ENCODE measurements around the gene RERE. TPM values are rescaled to one million over a fixed set of nuclear protein-coding genes. Genes with fewer than 3 reads are reported as not detected.

Gene RERE
- total RNA-seq, 1 experiment from 2014 or later: 161 TPM

- TF ChIP-seq ARID4B (CRISPR knock-in tag; IDR thresholded peaks at IDR 0.05; ENCODE audit: borderline replicate concordance): no peak
- peak; percentile 66; the same call in 1 of the 2 replicates for TF ChIP-seq ZNF532 (CRISPR knock-in tag; IDR thresholded peaks at IDR 0.05; ENCODE audit: borderline replicate concordance)
- TF ChIP-seq ZNF512 (CRISPR knock-in tag; IDR thresholded peaks at IDR 0.05; ENCODE audit: borderline replicate concordance): no peak
- TF ChIP-seq CREB1 (CRISPR knock-in tag; IDR thresholded peaks at IDR 0.05): no peak
- no peak for TF ChIP-seq SP1 (CRISPR knock-in tag; conservative IDR thresholded peaks at IDR 0.05)
- TF ChIP-seq NFYB (CRISPR knock-in tag; conservative IDR thresholded peaks at IDR 0.05; ENCODE audit: low read depth): no peak
- TF ChIP-seq IRF2 (CRISPR knock-in tag; IDR thresholded peaks at IDR 0.05; ENCODE audit: borderline replicate concordance, low read depth): no peak
- TF ChIP-seq GABPB1 (CRISPR knock-in tag; IDR thresholded peaks at IDR 0.05): peak; percentile 32; the same call in 1 of the 2 replicates
- TF ChIP-seq JUN (CRISPR knock-in tag; IDR thresholded peaks at IDR 0.05): no peak
Measured at GRCh38 chr1:8858112-8858668, 40.8 kb upstream of the RERE start (continued).

GRCh38 chr1:8856689-8857412, 39.4 kb upstream of the RERE start:
- peaks cover 48% of the 10 kb centered on the region for H3K36me3 Mint-ChIP-seq
- H3K27ac Mint-ChIP-seq: peak overlapping the region; percentile 60; the same call in 1 of the 2 replicates
- H3K4me1 Mint-ChIP-seq: peaks cover 16% of the 10 kb centered on the region
- no peak overlapping the region for H3K4me3 Mint-ChIP-seq
- no peaks in the 10 kb centered on the region; the same call in 1 of the 2 replicates for H3K27me3 Mint-ChIP-seq (ENCODE audit: low read depth)
- ChIA-PET POLR2A (interaction anchor here (0.9 kb wide), 1 partner anchor 22 kb away, joined by 3 read pairs; the partner anchor contains the start of gene ENO1), CTCF (interaction anchor here (0.7 to 8.1 kb wide), 6 partner anchors 7 to 507 kb away, joined by 3 to 77 read pairs (median 4); no protein-coding TSS in a partner anchor)
- DNase-seq (ENCODE audit: low spot score) (no peak), ATAC-seq (peak; percentile 11; the same call in 1 of the 2 replicates)
- peak; percentile 86 for TF ChIP-seq GABPB1 (CRISPR knock-in tag; IDR thresholded peaks at IDR 0.05)
- TF ChIP-seq CREB1 (CRISPR knock-in tag; IDR thresholded peaks at IDR 0.05): no peak
- TF ChIP-seq EMX1 (CRISPR knock-in tag; IDR thresholded peaks at IDR 0.05): peak; percentile 49; the same call in 1 of the 2 replicates
- TF ChIP-seq NFATC4 (CRISPR knock-in tag; IDR thresholded peaks at IDR 0.05): 0 out of 2 replicates have a peak, but pooled peaks have one; percentile 41
- TF ChIP-seq ZNF671 (CRISPR knock-in tag; IDR thresholded peaks at IDR 0.05): peak; percentile 55; the same call in 1 of the 2 replicates
- TF ChIP-seq ZNF416 (CRISPR knock-in tag; IDR thresholded peaks at IDR 0.05): 0 out of 2 replicates have a peak, but pooled peaks have one; percentile 5
- 0 out of 2 replicates have a peak, but pooled peaks have one; percentile 46 for TF ChIP-seq ERG (CRISPR knock-in tag; IDR thresholded peaks at IDR 0.05)
- TF ChIP-seq ZMAT4 (CRISPR knock-in tag; IDR thresholded peaks at IDR 0.05): peak; percentile 70; the same call in 1 of the 2 replicates
- no peak for TF ChIP-seq TEAD4 (CRISPR knock-in tag; IDR thresholded peaks at IDR 0.05)
- no peaks in the 10 kb centered on the region for H3K9me3 Mint-ChIP-seq

All from WTC11 (cell line).